Stimulated activated CD8-positive, alpha-beta memory T cell treated with anti-CD3 and anti-CD28 coated beads, Interleukin-15, amount 100 ng/mL, for 1 hour (primary cell): ENCODE measurements around the gene TMEM225B.
"Not testable (repeated sequence)": the region's sequence is repeated elsewhere in the genome, so short reads cannot be mapped to it uniquely, and the experiment has no call there.

Experiments used
- DNase-seq: peaks from one replicate; pipeline ENCODE4 v3.0.0-alpha.2; 2020; ENCODE audit warnings: low read depth

Gene TMEM225B

DNA sequence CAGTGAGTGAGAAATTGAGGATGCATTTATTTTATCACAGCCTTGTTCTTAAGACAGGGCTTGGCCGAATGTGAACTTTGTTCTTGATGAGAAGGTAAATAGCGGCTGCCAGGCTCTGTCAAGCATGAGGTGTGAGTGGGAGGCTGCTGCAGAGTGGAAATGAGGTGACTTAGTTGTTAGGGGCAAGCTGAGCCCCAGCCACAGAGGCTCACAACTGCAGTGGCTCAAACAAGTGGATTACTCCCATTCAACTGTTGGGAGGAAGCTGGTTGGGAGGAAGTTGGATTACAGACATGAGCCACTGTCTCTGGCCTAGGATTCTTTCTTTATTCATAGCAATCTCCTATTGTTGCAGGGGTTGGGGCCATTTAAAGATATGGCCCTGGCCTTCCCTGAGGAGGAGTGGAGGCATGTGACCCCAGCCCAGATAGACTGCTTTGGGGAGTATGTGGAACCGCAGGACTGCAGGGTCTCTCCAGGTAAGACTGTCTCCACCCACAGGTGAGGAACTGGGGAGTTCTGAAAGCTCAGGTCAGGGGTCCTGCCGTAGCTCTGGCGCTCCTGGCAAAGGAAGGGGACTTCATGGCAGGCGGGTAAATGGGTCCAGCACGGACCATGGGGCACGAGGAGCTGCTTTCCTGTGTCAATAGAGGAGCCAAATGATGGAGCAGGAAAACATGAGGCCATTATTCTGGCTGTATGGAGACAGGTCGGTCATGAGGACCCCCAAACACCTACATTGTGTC, 25.8 kb downstream of the TMEM225B start:
- DNase-seq: no peak

DNA sequence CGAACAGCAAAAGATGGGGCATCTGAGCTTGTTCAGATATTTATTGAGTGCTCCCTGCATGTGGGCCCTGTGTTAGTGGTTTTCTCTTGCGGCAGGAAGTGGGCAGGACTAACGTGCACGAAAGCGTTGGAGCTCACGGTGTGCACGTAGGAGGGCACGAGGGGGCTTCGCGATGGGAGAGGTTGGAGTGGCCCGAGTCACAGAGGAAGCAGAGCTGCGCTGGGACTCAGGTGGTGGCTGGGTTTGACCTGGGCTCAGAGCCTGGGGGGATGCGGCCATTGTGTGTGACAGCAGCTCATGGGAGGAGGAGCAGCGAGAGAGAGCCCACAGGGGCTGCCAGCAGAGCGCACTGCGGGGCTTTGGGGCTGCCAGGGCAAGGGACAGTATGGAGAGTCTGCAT, 26.4 kb downstream of the TMEM225B start:
- DNase-seq: peak; percentile 29

DNA sequence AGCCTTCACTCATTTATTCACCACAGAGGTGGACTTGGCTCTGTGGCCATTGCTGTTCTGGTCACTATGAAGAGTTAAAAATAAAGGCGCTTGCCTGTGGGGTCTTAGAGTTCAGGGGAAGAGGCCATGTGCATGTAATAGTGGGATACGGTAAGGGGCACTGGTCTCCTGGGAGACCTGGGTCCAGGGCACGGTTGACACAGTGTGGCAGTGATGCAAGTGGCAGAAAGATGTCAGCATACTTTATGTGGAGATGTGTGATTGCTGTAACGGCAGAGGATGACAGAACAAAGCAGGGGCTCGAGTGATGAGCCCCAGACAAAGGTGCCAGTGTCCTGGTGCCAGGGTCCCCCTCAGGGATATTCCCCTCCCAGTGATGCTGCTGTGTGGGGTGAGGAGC, 27.3 kb downstream of the TMEM225B start:
- DNase-seq: no peak

DNA sequence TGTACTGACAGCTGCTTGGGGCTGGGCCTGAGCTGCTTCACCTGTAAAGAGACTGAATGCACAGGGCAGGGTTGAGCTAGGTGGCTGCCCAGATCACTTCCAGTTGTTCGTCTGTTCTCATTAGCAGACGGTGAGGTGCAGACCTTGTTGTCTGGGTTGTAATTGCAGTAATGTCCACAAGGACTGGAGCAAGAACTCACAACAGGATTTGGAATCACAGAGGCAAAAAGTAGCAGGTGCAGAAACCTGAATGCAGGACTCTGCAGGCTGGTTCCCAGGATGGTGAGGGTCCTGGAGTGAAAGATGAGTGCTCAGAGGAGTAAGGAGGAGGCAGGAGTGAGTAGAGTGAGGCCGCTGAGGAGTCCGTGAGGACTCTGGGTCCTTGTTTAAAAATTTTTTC, 27.9 kb downstream of the TMEM225B start:
- DNase-seq: no peak

DNA sequence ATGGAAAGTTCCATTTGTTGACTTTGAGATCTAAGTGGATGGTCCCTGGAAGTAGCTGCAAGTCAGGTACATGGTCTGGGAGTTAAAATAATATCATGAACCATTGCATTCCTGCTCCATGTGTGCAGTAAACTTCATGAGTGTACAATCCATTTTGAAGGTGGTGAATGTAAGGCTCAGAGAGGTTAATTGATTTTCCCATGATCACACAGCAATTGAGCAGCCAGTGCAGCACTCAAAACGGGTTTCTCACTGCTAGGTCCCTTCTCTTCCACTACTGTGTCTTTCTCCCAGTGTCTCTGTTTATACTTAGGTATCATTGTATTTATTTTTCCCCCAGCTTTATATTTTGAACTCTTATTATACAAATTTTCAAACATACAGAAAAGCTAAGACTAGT, 28.6 kb downstream of the TMEM225B start:
- no peak for DNase-seq

DNA sequence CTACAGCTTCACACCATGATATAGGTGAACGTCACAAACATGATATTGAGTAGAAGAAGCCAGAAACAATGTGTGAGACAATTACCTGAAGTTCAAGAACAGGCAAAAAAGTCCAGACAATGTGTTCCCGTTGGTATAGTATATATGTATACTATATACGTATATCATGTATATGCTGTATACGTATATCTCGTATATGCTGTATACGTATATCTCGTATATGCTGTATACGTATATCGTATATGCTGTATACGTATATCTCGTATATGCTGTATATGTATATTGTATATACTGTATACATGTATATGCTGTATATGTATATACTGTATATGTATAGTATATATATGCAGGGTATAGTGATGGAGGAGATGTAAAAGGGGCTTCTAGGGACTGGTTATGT, 29.4 kb downstream of the TMEM225B start:
- no peak for DNase-seq

DNA sequence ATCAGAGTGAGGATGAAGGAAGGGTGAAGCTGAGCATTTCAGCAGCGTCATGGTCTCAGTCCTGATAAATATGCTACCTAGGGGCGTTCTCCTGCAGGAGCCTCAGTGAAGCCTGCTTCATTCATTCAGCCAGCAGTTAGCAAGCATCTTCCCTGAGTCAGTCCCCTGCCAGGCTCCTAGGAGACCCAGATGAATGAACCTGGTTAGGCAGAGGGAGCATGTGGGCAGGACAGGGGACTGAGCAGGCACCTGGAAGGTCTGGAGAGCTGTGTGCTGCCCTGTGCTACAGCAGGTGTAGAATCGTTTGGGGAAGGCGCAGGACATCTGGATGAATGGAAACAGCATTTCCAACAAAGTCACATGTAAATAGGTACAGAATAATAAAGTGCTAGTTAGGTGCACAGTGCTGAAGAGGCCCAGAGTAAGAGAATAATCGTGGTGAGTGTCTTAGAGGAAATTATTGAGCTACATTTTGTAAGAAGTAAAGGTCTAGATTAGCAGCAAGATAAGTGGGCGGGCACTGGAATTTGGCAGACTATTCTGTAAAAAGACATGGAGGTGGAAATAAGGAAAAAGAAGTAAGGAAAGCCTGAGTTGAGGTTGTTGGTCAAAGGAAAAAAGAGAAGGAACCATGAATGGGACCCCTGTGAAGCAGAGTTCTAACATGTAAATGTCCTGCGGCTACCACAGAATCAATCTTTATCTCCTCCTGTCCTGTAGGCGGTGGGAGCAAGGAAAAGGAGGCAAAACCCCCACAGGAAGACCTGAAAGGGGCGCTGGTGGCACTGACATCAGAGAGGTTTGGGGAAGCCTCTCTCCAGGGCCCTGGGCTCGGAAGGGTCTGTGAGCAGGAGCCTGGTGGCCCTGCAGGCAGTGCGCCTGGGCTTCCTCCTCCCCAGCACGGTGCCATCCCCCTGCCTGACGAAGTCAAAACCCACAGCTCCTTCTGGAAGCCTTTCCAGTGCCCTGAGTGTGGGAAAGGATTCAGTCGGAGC, 30.7 kb downstream of the TMEM225B start:
- no peak for DNase-seq

DNA sequence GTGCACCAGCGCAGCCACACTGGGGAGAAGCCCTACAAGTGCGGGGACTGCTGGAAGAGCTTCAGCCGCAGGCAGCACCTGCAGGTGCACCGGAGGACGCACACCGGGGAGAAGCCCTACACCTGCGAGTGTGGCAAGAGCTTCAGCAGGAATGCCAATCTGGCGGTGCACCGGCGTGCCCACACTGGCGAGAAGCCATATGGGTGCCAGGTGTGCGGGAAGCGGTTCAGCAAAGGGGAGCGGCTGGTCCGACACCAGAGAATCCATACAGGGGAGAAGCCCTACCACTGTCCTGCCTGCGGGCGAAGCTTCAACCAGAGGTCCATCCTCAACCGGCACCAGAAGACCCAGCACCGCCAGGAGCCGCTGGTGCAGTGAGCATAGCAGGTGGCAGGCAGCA, 31.6 kb downstream of the TMEM225B start:
- DNase-seq: no peak

DNA sequence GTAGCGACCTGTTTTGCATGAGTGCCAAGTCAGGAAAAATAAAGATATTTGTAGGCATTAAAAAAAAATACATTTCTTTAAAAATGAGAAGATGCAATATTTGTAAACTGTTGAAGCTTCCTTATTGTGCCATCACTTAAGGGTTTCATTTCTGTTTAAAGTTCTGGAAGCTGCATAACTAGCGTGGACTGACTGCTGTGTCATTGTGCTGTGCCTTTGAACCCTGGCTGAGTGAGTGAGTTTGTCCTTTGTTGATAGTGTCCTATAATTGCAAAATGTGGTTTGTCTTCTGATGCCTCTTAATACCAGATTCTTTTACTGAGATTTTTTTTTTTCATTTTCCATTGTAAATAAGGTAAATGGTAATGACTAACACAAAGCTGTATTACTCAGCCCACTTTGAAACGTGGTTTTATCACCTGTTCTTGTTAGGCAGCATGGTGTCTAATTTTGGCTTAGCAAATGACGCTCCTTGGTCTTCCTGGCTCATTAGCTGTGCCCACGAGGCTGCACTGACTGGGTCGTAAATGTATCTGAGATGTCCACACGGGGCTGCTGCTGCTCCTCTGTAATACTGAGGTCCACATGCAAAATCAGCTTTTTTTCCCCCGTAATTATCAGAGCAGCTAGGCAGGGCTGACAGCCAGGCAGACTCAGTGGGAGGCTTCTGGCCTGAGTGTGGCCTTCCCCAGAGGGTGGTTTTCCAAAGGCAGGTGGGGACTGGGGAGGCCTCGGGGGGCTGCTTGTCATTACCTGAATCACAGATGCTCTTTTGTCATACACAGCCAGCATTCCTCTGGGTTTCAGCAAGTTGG, 33.4 kb downstream of the TMEM225B start:
- DNase-seq: no peak

DNA sequence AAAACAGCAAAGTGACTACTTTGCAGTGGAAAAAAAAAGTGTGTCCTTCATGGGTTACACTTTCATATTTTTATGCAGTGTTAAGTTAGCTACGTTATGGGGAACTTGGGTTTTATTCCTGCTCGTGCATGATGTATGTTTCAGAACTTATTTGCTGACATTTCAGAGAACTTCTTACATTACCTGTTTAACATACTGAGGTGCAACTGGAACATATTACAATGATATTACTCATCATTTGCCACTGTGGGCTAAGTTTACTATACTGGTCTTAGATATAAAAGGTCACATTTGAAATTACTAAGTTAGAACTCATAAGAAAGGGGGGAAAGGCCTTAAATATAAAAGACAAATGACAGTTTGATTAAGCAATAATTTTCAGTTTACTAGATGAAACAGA, 39.3 kb downstream of the TMEM225B start:
- not testable (repeated sequence) for DNase-seq

DNA sequence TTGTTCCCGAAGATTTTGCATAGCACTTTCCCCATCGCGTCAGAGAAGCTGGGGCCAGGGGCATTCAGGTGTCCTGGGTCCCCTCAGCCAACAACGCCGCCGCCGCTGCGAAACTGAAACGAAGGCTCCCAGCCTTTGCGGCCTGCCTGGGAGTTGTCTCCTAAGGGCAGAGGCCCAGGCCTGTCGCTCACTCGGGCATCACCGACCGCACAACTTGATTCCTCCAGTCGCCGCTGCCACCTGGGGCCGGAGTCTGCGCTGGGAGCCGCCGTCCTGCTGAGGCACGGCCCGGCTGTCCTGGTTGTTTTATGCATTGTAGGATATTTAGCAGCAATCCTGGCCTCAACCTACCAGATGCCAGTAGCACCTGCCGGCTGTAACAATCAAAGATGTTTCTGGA, 40.7 kb downstream of the TMEM225B start:
- no peak for DNase-seq

DNA sequence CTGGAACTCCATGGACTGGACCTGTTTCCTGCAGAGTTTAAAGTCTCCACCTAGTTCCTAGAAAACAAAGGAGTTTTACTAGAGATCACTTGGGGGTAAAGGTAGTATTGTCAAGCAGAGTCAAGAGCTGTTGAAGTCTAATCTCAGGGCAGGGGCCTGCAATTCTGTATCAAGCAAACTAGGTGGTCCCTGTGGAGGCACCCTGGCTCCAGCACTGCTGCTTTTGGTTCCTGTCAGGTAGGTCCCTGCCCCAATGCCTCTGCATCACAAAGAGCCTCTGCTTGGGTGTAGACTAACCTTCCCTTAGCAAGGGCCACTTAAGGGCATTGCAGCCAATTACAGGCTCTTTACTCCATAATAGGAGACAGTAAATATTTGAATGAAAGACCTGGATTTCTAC, 41.2 kb downstream of the TMEM225B start:
- no peak for DNase-seq

DNA sequence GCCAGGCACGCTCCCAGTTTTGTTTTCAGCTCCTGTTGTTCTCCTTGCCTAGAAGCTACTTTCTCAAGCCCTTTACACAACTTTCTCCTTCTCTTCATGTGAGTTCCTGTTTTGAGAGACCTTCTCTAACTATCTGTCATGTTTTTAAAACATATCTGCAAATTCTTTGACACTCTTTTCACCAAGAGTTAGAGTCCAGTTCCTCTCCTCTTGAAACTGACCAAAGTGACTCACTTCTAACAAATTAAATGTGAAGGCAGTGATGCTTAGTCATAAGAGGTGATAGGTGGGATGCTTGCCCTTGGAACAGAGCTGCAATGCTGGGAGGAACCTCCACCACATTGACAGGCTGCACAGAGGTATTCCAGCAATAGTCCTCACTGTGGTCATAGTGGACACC, 44.0 kb downstream of the TMEM225B start:
- DNase-seq: no peak

DNA sequence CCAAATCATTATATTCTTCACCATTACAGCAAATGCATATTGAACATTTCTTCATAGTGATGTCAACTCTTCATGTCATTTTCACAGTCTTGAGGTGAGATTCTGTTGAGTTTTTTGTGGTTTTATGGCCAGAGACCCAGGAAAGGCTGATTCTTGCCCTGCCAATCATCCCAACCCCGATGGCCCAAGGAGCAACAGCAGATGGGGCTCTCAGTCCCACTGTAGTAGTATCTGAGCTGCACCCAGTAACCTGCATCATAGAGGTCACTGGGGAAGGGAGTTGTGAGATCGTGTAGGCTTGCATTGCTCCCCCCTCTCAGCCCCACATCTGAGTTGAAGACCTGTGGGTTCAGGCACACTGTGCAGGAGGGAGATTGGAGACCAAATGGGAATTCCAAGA, 45.4 kb downstream of the TMEM225B start:
- no peak for DNase-seq

DNA sequence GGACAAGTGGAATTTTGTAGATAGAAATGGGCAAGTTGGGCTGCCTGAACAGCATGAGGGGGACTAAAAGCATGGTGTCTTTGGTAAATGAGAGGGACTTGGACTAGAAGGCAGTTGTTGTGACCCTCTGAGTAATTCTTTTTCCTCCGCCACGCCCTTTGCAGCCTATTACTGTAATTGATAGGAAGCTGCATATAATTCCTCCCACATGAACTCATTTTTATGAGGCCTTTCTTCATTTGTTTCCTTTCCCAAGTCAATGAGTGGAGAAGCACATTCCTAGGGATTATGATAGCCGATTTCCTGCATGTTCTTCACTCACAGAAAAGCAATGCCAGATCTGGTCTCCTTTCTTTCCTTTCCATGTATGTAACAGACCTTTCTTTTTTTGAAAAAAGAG, 46.4 kb downstream of the TMEM225B start:
- DNase-seq: no peak

DNA sequence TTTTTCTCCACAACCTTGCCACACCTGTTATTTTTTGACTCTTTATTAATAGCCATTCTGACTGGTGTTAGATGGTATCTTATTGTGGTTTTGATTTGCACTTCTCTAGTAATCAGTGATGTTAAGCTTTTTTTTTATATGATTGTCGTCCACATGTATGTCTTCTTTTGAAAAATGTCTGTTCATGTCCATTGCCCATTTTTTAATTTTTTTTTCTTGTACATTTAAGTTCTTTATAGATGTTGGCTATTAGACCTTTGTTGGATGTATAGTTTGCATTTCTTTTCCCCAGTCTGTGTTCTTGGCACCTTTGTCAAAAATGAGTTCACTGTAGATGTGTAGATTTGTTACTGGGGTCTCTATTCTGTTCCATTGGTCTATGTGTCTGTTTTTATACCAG, 47.5 kb downstream of the TMEM225B start:
- DNase-seq: no peak

DNA sequence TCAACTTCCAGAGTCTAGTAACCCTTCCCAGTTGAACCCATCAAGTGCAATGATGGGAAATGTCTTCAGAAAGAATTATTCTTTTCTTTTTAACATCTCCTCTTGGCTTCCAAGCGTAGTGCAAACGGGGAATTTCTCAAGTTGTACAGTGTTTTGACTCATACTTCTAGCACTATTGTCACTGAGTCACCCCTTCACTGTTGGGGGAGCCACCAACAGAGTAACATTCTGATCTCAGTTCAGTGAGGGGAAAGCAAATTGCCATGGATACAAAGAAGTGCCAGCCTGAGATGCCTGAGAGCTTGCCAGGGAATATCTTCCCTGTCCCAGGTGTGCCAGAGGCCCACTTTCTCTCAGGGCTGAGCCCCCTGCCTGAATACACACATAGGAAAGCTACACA, 50.8 kb downstream of the TMEM225B start:
- DNase-seq: no peak

DNA sequence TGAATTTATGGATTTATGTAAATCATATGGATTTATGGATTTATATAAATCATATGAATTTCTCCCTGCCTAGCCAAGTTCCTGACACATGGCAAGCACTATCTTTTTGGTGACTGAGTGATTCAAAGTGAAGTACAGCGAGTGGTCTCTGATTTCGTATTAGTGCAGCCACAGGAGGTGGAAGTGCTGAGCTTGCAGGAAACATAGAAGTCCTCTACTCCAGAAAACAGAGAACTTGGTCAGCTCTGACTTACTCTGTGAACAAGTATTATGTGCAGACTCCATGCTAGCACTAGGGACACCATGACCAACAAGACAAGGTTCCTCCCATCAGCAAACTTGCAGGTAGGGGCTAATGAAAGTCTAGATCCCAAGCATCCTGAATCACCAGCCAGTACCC, 53.2 kb downstream of the TMEM225B start:
- no peak for DNase-seq

DNA sequence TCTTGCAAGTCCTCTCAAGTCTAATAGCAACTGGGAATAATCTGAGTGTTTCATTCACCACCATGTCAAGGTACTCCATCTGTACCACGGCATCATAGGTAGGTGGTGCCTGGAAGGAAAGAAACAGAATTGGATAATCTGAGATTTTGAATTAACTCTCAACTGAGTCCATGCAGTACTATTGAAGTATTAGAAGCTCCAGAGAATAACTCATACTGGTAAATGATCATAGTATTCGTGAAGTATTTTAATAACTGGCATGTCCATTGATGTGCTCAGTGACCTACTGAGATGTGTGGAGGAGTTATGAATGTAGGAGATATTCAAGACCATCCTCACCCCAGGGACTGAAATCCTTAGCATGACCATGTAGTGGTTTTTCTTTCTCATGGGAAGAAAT, 54.6 kb downstream of the TMEM225B start:
- DNase-seq: no peak

DNA sequence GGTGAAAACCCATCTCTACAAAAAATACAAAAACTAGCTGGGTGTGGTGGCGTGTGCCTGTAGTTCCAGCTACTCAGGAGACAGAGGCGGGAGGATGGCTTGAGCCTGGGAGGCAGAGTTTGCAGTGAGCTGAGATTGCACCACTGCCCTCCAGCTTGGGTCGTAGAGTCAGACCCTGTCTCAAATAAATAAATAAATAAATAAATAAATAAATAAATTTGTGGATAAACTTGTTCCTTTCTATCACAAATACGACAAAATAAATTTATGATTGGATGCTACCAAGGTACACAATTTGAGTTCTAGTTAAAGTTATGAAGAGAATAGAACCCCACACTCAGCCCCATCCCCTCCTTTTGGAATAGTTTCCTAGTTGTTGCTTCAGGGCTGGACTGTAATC, 55.2 kb downstream of the TMEM225B start:
- not testable (repeated sequence) for DNase-seq

DNA sequence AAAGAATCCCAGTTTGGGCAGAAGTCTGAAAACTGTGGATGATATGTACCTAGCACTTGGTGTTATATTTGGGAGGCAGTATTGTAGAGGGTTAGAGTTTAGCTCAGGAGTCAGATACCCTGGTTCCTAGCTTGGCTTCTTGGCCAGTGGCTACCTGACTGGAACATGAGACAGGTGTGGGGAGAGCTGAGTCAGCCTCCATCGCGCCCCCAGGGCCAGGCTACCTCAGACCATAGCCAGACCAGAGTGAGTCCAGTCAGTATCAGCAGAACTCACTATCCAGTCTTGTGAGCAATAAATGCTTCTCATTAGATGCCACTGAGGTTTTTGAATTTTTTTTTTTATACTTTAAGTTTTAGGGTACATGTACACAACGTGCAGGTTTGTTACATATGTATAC, 55.7 kb downstream of the TMEM225B start:
- DNase-seq: no peak

DNA sequence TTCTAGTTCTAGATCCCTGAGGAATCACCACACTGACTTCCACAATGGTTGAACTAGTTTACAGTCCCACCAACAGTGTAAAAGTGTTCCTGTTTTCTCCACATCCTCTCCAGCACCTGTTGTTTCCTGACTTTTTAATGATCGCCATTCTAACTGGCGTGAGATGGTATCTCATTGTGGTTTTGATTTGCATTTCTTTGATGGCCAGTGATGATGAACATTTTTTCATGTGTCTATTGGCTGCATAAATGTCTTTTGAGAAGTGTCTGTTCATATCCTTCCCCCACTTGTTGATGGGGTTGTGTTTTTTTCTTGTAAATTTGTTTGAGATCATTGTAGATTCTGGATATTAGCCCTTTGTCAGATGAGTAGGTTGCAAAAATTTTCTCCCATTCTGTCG, 56.6 kb downstream of the TMEM225B start:
- not testable (repeated sequence) for DNase-seq
